ENCODE data around the gene CSTF2. TPM values are rescaled to one million over a fixed set of nuclear protein-coding genes. Genes with fewer than 3 reads are reported as not detected.
A peak's percentile ranks its signal among the peaks of the same experiment; 100 is the strongest.

CSTF2 gene
- total and polyA plus RNA-seq, 10 of the 15 experiments (the other 5 are each of a cell fraction or from before 2014, with no cell fraction given): 7.7 to 66.6 (median 35.8) TPM

DNA sequence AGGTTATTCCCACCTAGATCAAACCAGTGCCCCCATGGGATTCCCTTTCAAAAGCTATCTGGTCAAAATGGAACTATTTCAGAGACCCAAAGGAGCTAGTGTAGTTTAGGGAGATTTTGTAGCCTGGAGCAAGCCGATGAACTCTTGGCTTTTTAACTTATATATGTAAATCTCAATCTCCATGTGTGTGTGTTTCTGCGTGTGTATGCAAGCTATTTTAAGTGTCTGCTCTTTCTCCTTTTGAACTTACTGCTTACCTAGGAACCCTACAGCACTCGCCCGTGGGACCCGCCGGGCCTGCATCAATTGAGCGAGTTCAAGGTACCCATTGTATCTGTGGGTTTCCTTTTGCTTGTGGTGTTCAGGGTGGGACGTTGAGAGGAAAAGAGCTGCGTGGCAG lies 10.4 kb downstream of the CSTF2 start (continued):
- TF ChIP-seq E2F8 (IDR thresholded peaks at IDR 0.05; ENCODE audit: low read depth, partially characterized antibody) (no peak), IRF3 (IDR thresholded peaks at IDR 0.05) (no peak), CBX5 (IDR thresholded peaks at IDR 0.05; ENCODE audit: low read depth) (no peak), ETV6 (conservative IDR thresholded peaks at IDR 0.05 in 1 of 2, IDR thresholded peaks at IDR 0.05 in 1 of 2; ENCODE audit: borderline replicate concordance in 1 of 2, low read depth in 1 of 2) (no peak)

GRCh38 chrX:100831219-100831946 lies 11.2 kb downstream of the CSTF2 start:
- RAD21 ChIA-PET (ENCODE audit: unreplicated experiment): interaction anchor here (0.7 kb wide), 1 partner anchor 267 kb away, joined by 3 read pairs; the partner anchor contains the start of gene CENPI
- no peak for TF ChIP-seq HDAC6 (IDR thresholded peaks at IDR 0.05; ENCODE audit: unreplicated experiment)
- no peak for TF ChIP-seq ZNF622 (IDR thresholded peaks at IDR 0.05)
- TF ChIP-seq IRF3 (IDR thresholded peaks at IDR 0.05): no peak
- TF ChIP-seq NFYB (IDR thresholded peaks at IDR 0.05; ENCODE audit: insufficient read depth, low read depth, low read length): no peak
- no peak for TF ChIP-seq MYB (IDR thresholded peaks at IDR 0.05; ENCODE audit: borderline replicate concordance, low read depth, low read length)
- TF ChIP-seq, protein P1, sequence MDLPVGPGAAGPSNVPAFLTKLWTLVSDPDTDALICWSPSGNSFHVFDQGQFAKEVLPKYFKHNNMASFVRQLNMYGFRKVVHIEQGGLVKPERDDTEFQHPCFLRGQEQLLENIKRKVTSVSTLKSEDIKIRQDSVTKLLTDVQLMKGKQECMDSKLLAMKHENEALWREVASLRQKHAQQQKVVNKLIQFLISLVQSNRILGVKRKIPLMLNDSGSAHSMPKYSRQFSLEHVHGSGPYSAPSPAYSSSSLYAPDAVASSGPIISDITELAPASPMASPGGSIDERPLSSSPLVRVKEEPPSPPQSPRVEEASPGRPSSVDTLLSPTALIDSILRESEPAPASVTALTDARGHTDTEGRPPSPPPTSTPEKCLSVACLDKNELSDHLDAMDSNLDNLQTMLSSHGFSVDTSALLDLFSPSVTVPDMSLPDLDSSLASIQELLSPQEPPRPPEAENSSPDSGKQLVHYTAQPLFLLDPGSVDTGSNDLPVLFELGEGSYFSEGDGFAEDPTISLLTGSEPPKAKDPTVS (IDR thresholded peaks at IDR 0.05; ENCODE audit: low read depth, low read length): no peak
- no peak for TF ChIP-seq JUND (IDR thresholded peaks at IDR 0.05; ENCODE audit: low read depth, low read length)
- no peak for TF ChIP-seq ZNF207 (IDR thresholded peaks at IDR 0.05; ENCODE audit: borderline replicate concordance)
- TF ChIP-seq WRNIP1 (IDR thresholded peaks at IDR 0.05; ENCODE audit: borderline replicate concordance, low read depth, low read length): no peak
- no peak for TF ChIP-seq SUPT20H (IDR thresholded peaks at IDR 0.05; ENCODE audit: borderline replicate concordance, control insufficient read depth, low read depth, low read length)

More at GRCh38 chrX:100831219-100831946, 11.2 kb downstream of the CSTF2 start:
- Histone ChIP-seq H4K20me1 (ENCODE audit: control insufficient read depth, insufficient read depth) (no peaks in the 10 kb centered on the region), H3K9me3 (replicated peaks; ENCODE audit: control insufficient read depth, insufficient read depth, low read length) (no peaks in the 10 kb centered on the region), H2AFZ (ENCODE audit: control insufficient read depth, low read depth, low read length) (no peak overlapping the region), H3K4me2 (ENCODE audit: control insufficient read depth, insufficient read depth) (peak overlapping the region; percentile 35; the same call in 1 of the 2 replicates), H3K4me3 (no peak overlapping the region), H3K79me2 (ENCODE audit: control insufficient read depth, insufficient read depth, low read length) (no peaks in the 10 kb centered on the region), H3K9ac (ENCODE audit: control insufficient read depth, insufficient read depth, low read length) (no peak overlapping the region), H3K27me3 (replicated peaks in 1 of 2; ENCODE audit: control insufficient read depth in 2 of 2, insufficient read depth in 2 of 2, low read length in 1 of 2) (no peaks in the 10 kb centered on the region), H3K36me3 (ENCODE audit: control insufficient read depth in 2 of 2, insufficient read depth in 2 of 2, low read length in 1 of 2) (peaks cover 2 to 10% of the 10 kb centered on the region in 2 experiments; a peak in 2 of 4 replicates), H3K4me1 (ENCODE audit: control insufficient read depth, insufficient read depth, low read length) (peaks cover 4% of the 10 kb centered on the region; the same call in 1 of the 2 replicates), H3K27ac (ENCODE audit: control insufficient read depth, insufficient read depth) (peak overlapping the region; percentile 78)
- FAIRE-seq (no peak), ATAC-seq (no peak), DNase-seq (ENCODE audit: low read depth, low spot score) (no peak)
- SMC1A ChIA-PET (ENCODE audit: uncharacterized antibody, unreplicated experiment): interaction anchor here (0.6 to 3.0 kb wide), 3 partner anchors 11 to 586 kb away, joined by 3 to 20 read pairs (median 4); partner anchors contain the start of gene CSTF2
- intact Hi-C loops (cut with micrococcal nuclease; ENCODE audit: unreplicated experiment): no loop called here
- POLR2A ChIA-PET: no interaction called here
- CTCF ChIA-PET: no interaction called here
- BruUV-seq (replicated peaks): no TSS peak
- in situ Hi-C loops (cut with MboI): no loop called here
- WGBS (ENCODE audit: insufficient coverage, insufficient replicate concordance, low lambda C conversion rate, missing lambda C conversion rate): 60% methylated on average over 9 of the region's 9 CpGs
